Small intestine (tissue), 7 donors: ENCODE measurements around the gene MS4A7. TPM values are rescaled to one million over a fixed set of nuclear protein-coding genes. Genes with fewer than 3 reads are reported as not detected.
A peak's percentile ranks its signal among the peaks of the same experiment; 100 is the strongest.

Experiments
- DNase-seq, 2 donors: peaks; one replicate each; pipeline versions ENCODE4 v3.0.0 to v3.0.0-alpha.2; 2013
- FAIRE-seq: peaks from 2 replicates; lab custom pipeline; 2012; peaks lifted over from hg19 to GRCh38; lab: Jason Lieb, UNC
- H3K27ac ChIP-seq, 3 donors: one replicate each; pipeline ENCODE4 v1.5.1; 2013; ENCODE audit warnings: low read length in 2 of 3, mild to moderate bottlenecking in 2 of 3, control low read depth in 1 of 3, inconsistent platforms in 1 of 3, low read depth in 1 of 3, moderate library complexity in 1 of 3
- H3K27me3 ChIP-seq, 3 donors: one replicate each; pipeline ENCODE4 v1.6.1; 2013; ENCODE audit warnings: low read length in 3 of 3, inconsistent platforms in 1 of 3; ENCODE audit not compliant: control insufficient read depth in 3 of 3, insufficient read depth in 3 of 3
- H3K36me3 ChIP-seq, 3 donors: one replicate each; pipeline ENCODE4 v1.6.1; 2013; ENCODE audit warnings: low read length in 3 of 3, inconsistent platforms in 1 of 3, low read depth in 1 of 3, mild to moderate bottlenecking in 1 of 3, moderate library complexity in 1 of 3; ENCODE audit not compliant: control insufficient read depth in 3 of 3, insufficient read depth in 2 of 3
- H3K4me1 ChIP-seq, 3 donors: one replicate each; pipeline ENCODE4 v1.6.1; 2013; ENCODE audit warnings: low read length in 2 of 3, inconsistent platforms in 1 of 3, low read depth in 1 of 3, mild to moderate bottlenecking in 1 of 3, moderate library complexity in 1 of 3; ENCODE audit not compliant: control insufficient read depth in 3 of 3, insufficient read depth in 2 of 3
- H3K4me3 ChIP-seq, 3 donors: one replicate each; pipeline ENCODE4 v1.5.1; 2013; ENCODE audit warnings: low read length in 3 of 3, control low read depth in 1 of 3, inconsistent platforms in 1 of 3, low read depth in 1 of 3, mild to moderate bottlenecking in 1 of 3, moderate library complexity in 1 of 3
- H3K9me3 ChIP-seq, 2 donors: one replicate each; pipeline ENCODE4 v1.6.1; 2013; ENCODE audit warnings: low read depth in 1 of 2, low read length in 1 of 2; ENCODE audit not compliant: control insufficient read depth in 2 of 2, insufficient read depth in 1 of 2
- WGBS, 3 donors: extraction: QIAGEN DNeasy Blood & Tissue Kit; methylation state at CpG; one replicate each; pipeline ENCODE4 v1.1.7; 2013; 5-methylcytosine and 5-hydroxymethylcytosine counted together
- polyA plus RNA-seq, 4 donors: library from polyadenylated mRNA; stranded (reverse) in 3 of 4; unstranded in 1 of 4; fragments of 200-250 nt in 3 of 4; fragments of 120-200 nt in 1 of 4; gene quantifications; one replicate each; pipeline versions ENCODE4 v1.2.1 to v1.2.3, GENCODE V29; 2013
- donor health status: healthy with polysubstance abuse.
- donor health status: control.
- donor health status: control.
- donor health status: Bipolar disorder and iron deficiency.
- donor health status: healthy.

MS4A7 gene
- polyA plus RNA-seq, 4 donors, result 2.2 to 13.2 (median 9.8) TPM

GRCh38 chr11:60375316-60375715, 3.0 kb upstream of the MS4A7 start:
- Histone ChIP-seq H3K27me3 (no peaks in the 10 kb centered on the region), H3K9me3 (no peaks in the 10 kb centered on the region), H3K4me1 (peaks cover 0 to 6% (median 0%) of the 10 kb centered on the region in 3 donors), H3K4me3 (no peak overlapping the region), H3K36me3 (no peaks in the 10 kb centered on the region), H3K27ac (no peak overlapping the region)
- FAIRE-seq (no peak), DNase-seq (no peak)
- 94 to 98% (median 97%) methylated on average over 3 of the region's 3 CpGs for WGBS, 3 donors

GRCh38 chr11:60376601-60377000, 1.7 kb upstream of the MS4A7 start:
- DNase-seq (no peak), FAIRE-seq (no peak)
- Histone ChIP-seq H3K4me3 (no peak overlapping the region), H3K27ac (peak overlapping the region in 1 of 3 donors; percentile 9), H3K27me3 (peaks cover 0 to 1% (median 0%) of the 10 kb centered on the region in 3 donors), H3K36me3 (no peaks in the 10 kb centered on the region), H3K9me3 (no peaks in the 10 kb centered on the region), H3K4me1 (no peaks in the 10 kb centered on the region)
- 82 to 86% (median 85%) methylated on average over 3 of the region's 3 CpGs for WGBS, 3 donors

DNA sequence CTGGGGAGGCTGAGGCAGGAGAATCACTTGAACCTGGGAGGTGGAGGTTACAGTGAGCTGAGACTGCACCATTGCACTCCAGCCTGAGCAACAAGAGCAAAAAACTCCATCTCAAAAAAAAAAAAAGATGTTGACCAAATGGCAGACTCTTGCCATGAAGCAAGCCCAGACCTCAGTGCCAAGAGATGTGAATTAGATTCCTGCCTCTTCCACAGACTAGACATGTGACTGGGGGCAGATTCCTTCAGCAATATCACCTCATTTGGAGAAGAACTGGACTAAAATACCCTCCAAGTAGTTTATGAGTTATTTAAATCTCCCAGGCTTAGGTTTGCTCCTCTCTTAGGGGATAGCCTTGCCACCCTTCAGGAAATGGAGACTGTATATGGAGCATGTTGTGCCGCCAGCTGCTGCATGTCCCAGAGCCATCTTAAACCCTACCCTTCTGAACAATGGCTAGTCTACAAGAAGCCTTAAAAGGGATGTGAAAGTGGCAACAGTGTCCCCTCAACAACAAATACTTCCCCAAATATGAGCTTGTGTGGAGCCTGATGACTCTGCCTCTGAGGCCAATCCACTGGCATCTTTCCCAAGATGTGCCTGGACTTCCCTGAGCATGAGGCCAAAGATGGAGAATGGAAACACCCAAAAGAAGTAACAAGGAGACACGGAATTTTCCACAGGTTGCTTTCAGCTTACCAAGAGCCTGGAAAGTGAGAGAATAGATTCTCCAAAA, 763 bp upstream of the MS4A7 start:
- FAIRE-seq, result no peak
- no peak for DNase-seq
- Histone ChIP-seq H3K27ac (peak overlapping the region in 2 of 3 donors; percentile 2 to 40), H3K27me3 (peaks cover 0 to 4% (median 3%) of the 10 kb centered on the region in 3 donors), H3K9me3 (no peaks in the 10 kb centered on the region), H3K4me1 (no peaks in the 10 kb centered on the region), H3K36me3 (no peaks in the 10 kb centered on the region), H3K4me3 (no peak overlapping the region)
- 76 to 94% (median 77%) methylated on average over 2 of the region's 2 CpGs for WGBS, 3 donors

GRCh38 chr11:60389279-60389910, 11.1 kb downstream of the MS4A7 start:
- FAIRE-seq (no peak), DNase-seq (no peak)
- no peaks in the 10 kb centered on the region for H3K4me1 ChIP-seq
- H3K36me3 ChIP-seq, result no peaks in the 10 kb centered on the region
- no peak overlapping the region for H3K4me3 ChIP-seq
- H3K9me3 ChIP-seq, result no peaks in the 10 kb centered on the region
- peak overlapping the region in 1 of 3 donors; percentile 42 for H3K27ac ChIP-seq
- 47 to 65% (median 63%) methylated on average over 5 of the region's 5 CpGs for WGBS, 3 donors
- H3K27me3 ChIP-seq, result peaks cover 0 to 3% (median 0%) of the 10 kb centered on the region in 3 donors

- no peak for FAIRE-seq
- no peak for DNase-seq
- H3K36me3 ChIP-seq, result no peaks in the 10 kb centered on the region
- no peaks in the 10 kb centered on the region for H3K4me1 ChIP-seq
- H3K27me3 ChIP-seq, result no peaks in the 10 kb centered on the region
- H3K27ac ChIP-seq, result no peak overlapping the region
- no peak overlapping the region for H3K4me3 ChIP-seq
- H3K9me3 ChIP-seq, result no peaks in the 10 kb centered on the region
These were observed 12.1 kb downstream of the MS4A7 start for GRCh38 chr11:60390419-60390818.

GRCh38 chr11:60392361-60392760, 14.0 kb downstream of the MS4A7 start:
- H3K36me3 ChIP-seq, result no peaks in the 10 kb centered on the region
- no peak for FAIRE-seq
- DNase-seq, result no peak
- no peak overlapping the region for H3K4me3 ChIP-seq
- no peaks in the 10 kb centered on the region for H3K27me3 ChIP-seq
- H3K27ac ChIP-seq, result no peak overlapping the region
- no peaks in the 10 kb centered on the region for H3K4me1 ChIP-seq
- 84 to 91% (median 87%) methylated on average over 2 of the region's 2 CpGs for WGBS, 3 donors
- H3K9me3 ChIP-seq, result no peaks in the 10 kb centered on the region

DNA sequence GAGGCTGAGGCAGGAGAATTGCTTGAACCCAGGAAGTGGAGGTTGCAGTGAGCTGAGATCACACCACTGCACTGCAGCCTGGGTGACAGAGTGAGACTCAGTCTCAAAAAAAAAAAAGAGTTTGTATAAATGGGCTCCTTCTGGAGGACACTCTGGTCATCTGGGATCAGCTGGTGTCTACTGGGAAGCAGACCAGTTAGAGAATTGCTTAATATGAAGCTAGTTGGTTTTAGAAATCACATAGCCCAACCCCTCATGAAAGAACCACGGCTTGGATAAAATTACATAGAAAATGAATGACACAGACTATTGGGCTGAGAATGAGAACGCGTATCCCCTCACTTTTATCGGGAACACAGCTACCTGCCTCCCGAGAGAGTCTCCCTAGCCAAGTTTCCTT, 14.7 kb downstream of the MS4A7 start:
- WGBS, 3 donors, result 87 to 91% (median 91%) methylated on average over 5 of the region's 5 CpGs
- Histone ChIP-seq H3K4me1 (no peaks in the 10 kb centered on the region), H3K9me3 (no peaks in the 10 kb centered on the region), H3K27me3 (no peaks in the 10 kb centered on the region), H3K36me3 (no peaks in the 10 kb centered on the region), H3K27ac (no peak overlapping the region), H3K4me3 (no peak overlapping the region)
- no peak for FAIRE-seq
- no peak for DNase-seq

DNA sequence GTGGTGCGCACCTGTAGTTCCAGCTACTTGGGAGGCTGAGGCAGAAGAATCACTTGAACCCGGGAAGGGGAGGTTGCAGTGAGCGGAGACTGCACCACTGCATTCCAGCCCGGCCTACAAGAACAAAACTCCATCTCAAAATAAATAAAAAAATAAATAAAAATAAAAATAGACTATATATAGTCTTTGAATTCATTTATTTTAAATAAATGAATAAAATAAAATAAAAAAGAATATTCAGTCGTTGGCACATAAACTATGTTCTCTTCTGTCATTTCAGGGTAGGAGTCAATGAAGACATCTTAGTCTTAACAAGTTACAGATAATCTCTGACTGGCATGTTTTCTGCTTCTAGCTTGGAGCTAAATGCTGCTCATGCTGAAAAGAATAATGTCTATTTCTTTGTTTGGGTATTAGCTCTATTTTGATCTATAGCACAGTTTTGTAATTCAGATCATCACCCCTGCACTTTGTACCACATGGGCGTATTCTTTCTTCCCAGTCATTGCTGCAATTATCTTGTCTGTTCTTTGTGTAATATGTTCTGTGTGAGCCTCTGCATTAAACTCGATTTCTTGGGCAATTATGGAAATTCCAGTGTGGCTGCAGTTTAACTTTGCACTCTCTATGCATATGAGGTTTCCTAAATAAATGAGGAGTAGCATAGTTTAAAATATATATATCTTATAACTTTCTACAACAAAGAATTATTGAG, 16.5 kb downstream of the MS4A7 start:
- Histone ChIP-seq H3K4me3 (no peak overlapping the region), H3K27me3 (no peaks in the 10 kb centered on the region), H3K9me3 (no peaks in the 10 kb centered on the region), H3K27ac (no peak overlapping the region), H3K4me1 (no peaks in the 10 kb centered on the region), H3K36me3 (no peaks in the 10 kb centered on the region)
- 63 to 84% (median 65%) methylated on average over 7 of the region's 7 CpGs for WGBS, 3 donors
- no peak for DNase-seq
- no peak for FAIRE-seq
